ENCODE measurements around the gene PTN.

- TF ChIP-seq EP300 (IDR thresholded peaks at IDR 0.05) (no peak), POLR2A (IDR thresholded peaks at IDR 0.05) (no peak), CTCF (IDR thresholded peaks at IDR 0.05) (no peak)
Observed at GRCh38 chr7:137343281-137343841, at the start of gene PTN.
